Mammary epithelial cell (primary cell): ENCODE measurements around the gene OTUD7B.

Experiments
- CTCF ChIP-seq, 2 donors: IDR thresholded peaks in 1 of 2; conservative IDR thresholded peaks in 1 of 2; 2 replicates each; pipeline ENCODE4 v1.5.1; 2011 to 2012; ENCODE audit warnings: inconsistent platforms in 2 of 2, low read length in 2 of 2, mild to moderate bottlenecking in 2 of 2, control low read depth in 1 of 2, low read depth in 1 of 2; ENCODE audit not compliant: insufficient read depth in 1 of 2; ENCODE audit errors: extremely low read depth in 1 of 2
- EZH2 ChIP-seq: IDR thresholded peaks from 2 replicates; pipeline ENCODE4 v1.6.1; 2012; ENCODE audit warnings: low read length, inconsistent platforms, borderline replicate concordance

DNA sequence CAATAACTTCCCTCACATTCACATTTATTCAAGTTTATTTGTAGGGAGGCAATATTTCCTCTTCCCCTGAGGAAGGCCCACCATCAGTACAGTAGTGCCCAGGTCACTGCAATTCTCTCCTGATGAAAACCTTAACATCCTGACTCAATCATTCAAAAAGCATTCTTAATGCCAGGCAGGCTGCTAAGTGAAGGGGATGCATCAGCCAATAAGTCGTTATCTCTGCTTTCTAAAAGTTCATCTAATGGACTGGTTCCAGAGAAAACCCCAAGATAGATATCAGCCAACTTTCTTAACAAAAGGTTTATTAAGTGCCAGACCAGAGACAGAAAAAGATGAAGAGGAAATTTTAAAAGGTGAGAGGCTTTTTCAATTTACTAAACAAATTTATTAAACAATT, 17.3 kb downstream of the OTUD7B start:
- no peak for TF ChIP-seq CTCF (conservative IDR thresholded peaks at IDR 0.05 in 1 of 2, IDR thresholded peaks at IDR 0.05 in 1 of 2; ENCODE audit: extremely low read depth in 1 of 2, insufficient read depth in 1 of 2, low read depth in 1 of 2, low read length in 2 of 2)
- no peak for TF ChIP-seq EZH2
